RPMI7951 (cell line): ENCODE data around the gene WASF3. TPM values are rescaled to one million over a fixed set of nuclear protein-coding genes. Genes with fewer than 3 reads are reported as not detected.
"Not testable (repeated sequence)": the region's sequence is repeated elsewhere in the genome, so short reads cannot be mapped to it uniquely, and the experiment has no call there.

Experiments
- DNase-seq: peaks from one replicate; pipeline ENCODE4 v3.0.0-alpha.2; 2012; ENCODE audit warnings: low read depth
- total RNA-seq: library from RNA; depleted of rRNA; stranded (reverse); fragments of >200 nt; shearing (Covaris generic); gene quantifications from 2 replicates; pipeline ENCODE4 v1.2.3, GENCODE V29; 2014

The WASF3 gene
- total RNA-seq, 1 experiment from 2014 or later: 6.1 TPM

GRCh38 chr13:26629260-26629825 lies 71.9 kb downstream of the WASF3 start:
- peak; percentile 26 for DNase-seq

GRCh38 chr13:26635634-26636033 lies 78.2 kb downstream of the WASF3 start:
- DNase-seq: not testable (repeated sequence)

- DNase-seq: not testable (repeated sequence)
These were observed 78.6 kb downstream of the WASF3 start for GRCh38 chr13:26636073-26636472.

- no peak for DNase-seq
These were observed 89.1 kb downstream of the WASF3 start for GRCh38 chr13:26646603-26647002.

GRCh38 chr13:26651234-26651633 lies 93.8 kb downstream of the WASF3 start:
- DNase-seq: no peak

GRCh38 chr13:26653310-26653709 lies 95.8 kb downstream of the WASF3 start:
- DNase-seq: peak; percentile 20

- DNase-seq: no peak
These were observed 96.4 kb downstream of the WASF3 start for GRCh38 chr13:26653842-26654241.

GRCh38 chr13:26656919-26657318 lies 99.4 kb downstream of the WASF3 start:
- DNase-seq: no peak

- no peak for DNase-seq
These were observed 101.2 kb downstream of the WASF3 start for GRCh38 chr13:26658448-26659385.

- no peak for DNase-seq
These were observed 102.7 kb downstream of the WASF3 start for GRCh38 chr13:26660185-26660584.

- no peak for DNase-seq
These were observed 103.3 kb downstream of the WASF3 start for GRCh38 chr13:26660766-26661165.

- DNase-seq: no peak
These were observed 106.3 kb downstream of the WASF3 start for GRCh38 chr13:26663791-26664190.

GRCh38 chr13:26664286-26664685 lies 106.8 kb downstream of the WASF3 start:
- no peak for DNase-seq

GRCh38 chr13:26664876-26665275 lies 107.4 kb downstream of the WASF3 start:
- DNase-seq: no peak

GRCh38 chr13:26668357-26669146 lies 111.1 kb downstream of the WASF3 start:
- DNase-seq: no peak

GRCh38 chr13:26673890-26674289 lies 116.4 kb downstream of the WASF3 start:
- DNase-seq: no peak

- no peak for DNase-seq
These were observed 119.7 kb downstream of the WASF3 start for GRCh38 chr13:26677156-26677555.

- DNase-seq: no peak
These were observed 120.8 kb downstream of the WASF3 start for GRCh38 chr13:26678330-26678729.

GRCh38 chr13:26678796-26679195 lies 121.3 kb downstream of the WASF3 start:
- no peak for DNase-seq

- peak; percentile 14 for DNase-seq
These were observed 122.1 kb downstream of the WASF3 start for GRCh38 chr13:26679411-26680122.

- no peak for DNase-seq
These were observed 122.6 kb downstream of the WASF3 start for GRCh38 chr13:26680123-26680450.

- DNase-seq: no peak
These were observed 123.1 kb downstream of the WASF3 start for GRCh38 chr13:26680572-26680971.
